Heart left ventricle (tissue), 16 donors: ENCODE measurements around the gene FAM234A. TPM values are rescaled to one million over a fixed set of nuclear protein-coding genes. Genes with fewer than 3 reads are reported as not detected.
A peak's percentile ranks its signal among the peaks of the same experiment; 100 is the strongest.

ENCODE experiments used
- ATAC-seq, 4 donors: fragments of 200-7000 bp; cut with Tn5 transposase; one replicate each; pipeline ENCODE4 v1.9.1; 2020 to 2022; ENCODE audit warnings: moderate library complexity in 4 of 4, mild to moderate bottlenecking in 3 of 4, moderate number of reproducible peaks in 1 of 4
- DNase-seq, 5 donors: peaks; one replicate each; pipeline ENCODE4 v3.0.0-alpha.2; 2020
- H3K27ac ChIP-seq, 12 donors: fragments of 200-600 bp; sonication (generic) in 4 of 12; one replicate each; pipeline versions ENCODE4 v1.5.0 to v1.8.0; 2016 to 2022; ENCODE audit warnings: mild to moderate bottlenecking in 2 of 12
- H3K27me3 ChIP-seq, 9 donors: fragments of 200-600 bp; sonication (generic) in 2 of 9; one replicate each; pipeline versions ENCODE4 v1.5.1 to v1.8.0; 2016 to 2022; ENCODE audit warnings: mild to moderate bottlenecking in 3 of 9
- H3K36me3 ChIP-seq, 9 donors: fragments of 200-600 bp; sonication (generic) in 2 of 9; one replicate each; pipeline versions ENCODE4 v1.5.0 to v1.8.0; 2018 to 2022; ENCODE audit warnings: mild to moderate bottlenecking in 2 of 9
- H3K4me1 ChIP-seq, 12 donors: fragments of 200-600 bp; sonication (generic) in 4 of 12; one replicate each; pipeline versions ENCODE4 v1.5.0 to v1.8.0; 2016 to 2022; ENCODE audit warnings: mild to moderate bottlenecking in 3 of 12
- H3K4me3 ChIP-seq, 12 donors: fragments of 200-600 bp; sonication (generic) in 4 of 12; one replicate each; pipeline versions ENCODE4 v1.5.0 to v1.8.0; 2017 to 2022; ENCODE audit warnings: mild to moderate bottlenecking in 9 of 12, moderate library complexity in 4 of 12
- H3K9me3 ChIP-seq, 12 donors: fragments of 200-600 bp; sonication (generic) in 4 of 12; one replicate each; pipeline versions ENCODE4 v1.5.0 to v1.8.0; 2016 to 2022; ENCODE audit warnings: mild to moderate bottlenecking in 1 of 12
- POLR2A ChIP-seq, 2 donors: fragments of 450-650 bp; IDR thresholded peaks; one replicate each; pipeline ENCODE4 v1.6.1; 2017; ENCODE audit warnings: antibody characterized with exemption in 2 of 2, mild to moderate bottlenecking in 2 of 2, moderate library complexity in 2 of 2
- WGBS, 4 donors: extraction: QIAGEN DNeasy Blood & Tissue Kit in 2 of 4; methylation state at CpG; one replicate each; pipeline versions ENCODE4 v1.1.5 to v1.1.7; 2013 to 2018; 5-methylcytosine and 5-hydroxymethylcytosine counted together
- intact Hi-C, 10 donors: fragments of 100-400 bp; cut with DNase I; formaldehyde crosslinking; loops; one replicate each; pipeline versions ENCODE4 v1.11.1 to v1.14.2; 2022
- polyA plus RNA-seq, 2 donors: library from polyadenylated mRNA; stranded (reverse); fragments of 200-250 nt; gene quantifications; one replicate each; pipeline ENCODE4 v1.2.3, GENCODE V29; 2013
- total RNA-seq, 9 donors: library from RNA; depleted of rRNA in 2 of 9; stranded (reverse); fragments of >200 nt in 2 of 9; fragmentation: NEBNext Ultra II Directional in 3 of 9; extraction: Animal tissue kit (Norgen Biotek cat#: 25700) in 3 of 9; gene quantifications; one replicate each; pipeline versions ENCODE4 v1.1.0 to v1.2.4, GENCODE V29; 2016 to 2023
- TF ChIP-seq, protein P1 (sequence below), 12 donors: fragments of 200-600 bp; sonication (generic) in 4 of 12; IDR thresholded peaks; one replicate each; pipeline versions ENCODE4 v1.5.0 to v1.8.0; 2018 to 2022; ENCODE audit warnings: antibody characterized with exemption in 12 of 12, mild to moderate bottlenecking in 5 of 12
- donor health status: ischemic (EF 13 %, LVEDD 7.1; RV severe dilation, severe dysfunction).
- donor health status: healthy with polysubstance abuse.
- donor health status: DM: no; HTN: yes; CAD: no.
- donor health status: DM: no; HTN: no; CAD: no.
- donor health status: ischemic (EF 25% LVEDD 6.9; RV normal size, moderate dysfunction).
- donor health status: ischemic (EF 25% LVEDD 5.7; RV mildly dilated, moderate dysfunction).
- donor health status: healthy.
- donor health status: DM: yes; HTN: yes; CAD: no.
- donor health status: ischemic (EF 35%, LVEDD 5.7; RV mildly dilated, moderate dysfunction).
- donor health status: nonischemic (EF 11% LVEDD 7.7; RV severe dilation, severe dysfunction).
- donor health status: DM: yes; HTN: yes; CAD: no.
- donor health status: PGD.
- donor health status: ischemic (EF 29% LVEDD 5.4; RV normal size, mild dysfunction).
- donor health status: nonischemic (EF 23%, LVEDD 6.1; RV moderate dilation, normal function).

The FAM234A gene
- total and polyA plus RNA-seq, 11 donors: 110 to 201 (median 146) TPM

DNA sequence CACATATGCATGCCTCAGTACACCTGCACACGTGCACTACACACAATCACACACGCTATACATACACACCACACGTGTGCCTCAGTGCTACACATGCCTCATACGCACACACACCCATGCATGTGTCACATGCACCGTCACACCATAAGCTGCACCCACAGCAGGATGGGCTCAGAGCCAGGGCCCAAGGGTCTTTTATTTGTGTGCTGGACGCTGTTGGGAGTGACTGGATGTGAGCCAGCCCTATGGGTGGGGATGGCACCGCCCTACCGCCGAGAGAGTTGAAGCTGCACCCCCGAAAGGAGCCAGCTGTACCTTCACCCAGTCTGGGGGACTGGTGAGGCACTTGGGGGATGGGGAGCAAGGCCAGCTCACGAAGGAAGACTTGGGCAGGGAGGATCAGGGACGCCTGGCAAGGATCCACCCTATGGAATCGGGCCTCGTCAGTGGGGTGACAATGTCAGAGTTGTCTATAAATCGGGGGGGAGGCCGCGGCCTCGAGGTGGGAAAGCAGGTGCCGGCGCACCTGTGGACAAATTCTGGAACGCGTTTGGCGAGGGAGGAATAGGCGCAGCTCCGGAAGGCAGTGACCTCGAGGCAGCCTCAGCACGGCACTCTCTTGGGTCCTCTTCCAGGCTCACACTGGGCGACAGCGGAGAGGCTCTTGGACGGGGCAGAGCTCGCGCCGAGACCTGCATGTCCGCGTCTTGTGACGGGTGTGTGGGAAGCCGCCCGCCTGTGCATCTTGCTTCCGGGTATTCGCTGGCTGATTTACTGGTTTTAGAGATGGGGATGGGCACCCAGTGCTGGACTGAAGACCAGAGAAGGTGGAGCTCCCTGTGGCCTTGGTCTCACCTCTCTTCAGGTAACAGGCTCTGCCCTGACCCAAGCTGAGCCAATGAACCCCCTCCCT, 33.8 kb downstream of the FAM234A start:
- intact Hi-C loops: no loop called here

DNA sequence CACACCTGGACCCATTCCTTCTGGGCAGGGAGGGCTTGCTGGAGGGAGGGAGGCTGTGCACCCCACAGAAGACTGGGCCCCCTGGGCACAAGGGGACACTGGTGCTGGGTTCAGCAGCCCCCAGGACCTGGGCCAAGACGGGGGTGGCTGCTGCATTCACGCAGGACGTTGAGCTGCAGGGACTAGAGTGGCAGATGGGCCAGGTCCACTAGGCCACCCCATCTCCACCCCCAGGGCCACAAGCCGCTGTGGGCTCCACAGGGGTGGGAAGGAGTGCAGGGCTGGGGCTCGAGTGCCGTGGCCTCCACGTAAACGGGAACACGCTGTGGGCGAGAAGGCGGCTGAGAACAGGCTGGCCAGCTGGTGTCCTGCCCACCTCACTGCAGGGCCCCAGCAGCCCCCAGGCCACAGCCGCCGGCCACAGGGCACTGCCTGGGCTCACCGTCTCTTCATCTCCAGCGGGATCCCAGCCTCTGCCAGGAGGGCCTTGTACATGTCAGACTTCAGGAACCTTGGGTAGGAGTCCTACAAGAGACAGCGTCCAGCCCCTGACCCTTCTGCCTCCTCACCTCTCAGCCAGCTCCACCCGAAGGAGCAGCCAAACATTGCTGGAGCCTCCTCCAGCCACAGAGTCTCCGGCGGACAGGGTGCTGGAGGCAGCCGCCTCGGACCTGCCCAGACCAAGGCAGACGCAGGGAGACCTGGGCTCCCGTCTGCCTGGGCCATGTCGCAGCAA, 34.6 kb downstream of the FAM234A start:
- H3K9me3 ChIP-seq: no peaks in the 10 kb centered on the region
- intact Hi-C loops: no loop called here
- WGBS, 4 donors: 83 to 91% (median 85%) methylated on average over 20 to 24 of the region's 24 CpGs
- no peak for TF ChIP-seq POLR2A (IDR thresholded peaks at IDR 0.05)
- TF ChIP-seq, protein P1, sequence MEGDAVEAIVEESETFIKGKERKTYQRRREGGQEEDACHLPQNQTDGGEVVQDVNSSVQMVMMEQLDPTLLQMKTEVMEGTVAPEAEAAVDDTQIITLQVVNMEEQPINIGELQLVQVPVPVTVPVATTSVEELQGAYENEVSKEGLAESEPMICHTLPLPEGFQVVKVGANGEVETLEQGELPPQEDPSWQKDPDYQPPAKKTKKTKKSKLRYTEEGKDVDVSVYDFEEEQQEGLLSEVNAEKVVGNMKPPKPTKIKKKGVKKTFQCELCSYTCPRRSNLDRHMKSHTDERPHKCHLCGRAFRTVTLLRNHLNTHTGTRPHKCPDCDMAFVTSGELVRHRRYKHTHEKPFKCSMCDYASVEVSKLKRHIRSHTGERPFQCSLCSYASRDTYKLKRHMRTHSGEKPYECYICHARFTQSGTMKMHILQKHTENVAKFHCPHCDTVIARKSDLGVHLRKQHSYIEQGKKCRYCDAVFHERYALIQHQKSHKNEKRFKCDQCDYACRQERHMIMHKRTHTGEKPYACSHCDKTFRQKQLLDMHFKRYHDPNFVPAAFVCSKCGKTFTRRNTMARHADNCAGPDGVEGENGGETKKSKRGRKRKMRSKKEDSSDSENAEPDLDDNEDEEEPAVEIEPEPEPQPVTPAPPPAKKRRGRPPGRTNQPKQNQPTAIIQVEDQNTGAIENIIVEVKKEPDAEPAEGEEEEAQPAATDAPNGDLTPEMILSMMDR (IDR thresholded peaks at IDR 0.05): no peak
- no peak overlapping the region for H3K4me3 ChIP-seq
- DNase-seq (peak in 1 of 5 donors; percentile 15), ATAC-seq (no peak)
- H3K27ac ChIP-seq: no peak overlapping the region
- H3K4me1 ChIP-seq: no peaks in the 10 kb centered on the region
- peaks cover 0 to under 1% (median 0%) of the 10 kb centered on the region in 9 donors for H3K27me3 ChIP-seq
- H3K36me3 ChIP-seq: peaks cover 0 to 14% (median 7%) of the 10 kb centered on the region in 9 donors

More for the DNA sequence above, 33.8 kb downstream of the FAM234A start:
- Histone ChIP-seq H3K9me3 (no peaks in the 10 kb centered on the region), H3K4me1 (no peaks in the 10 kb centered on the region), H3K27me3 (no peaks in the 10 kb centered on the region), H3K4me3 (no peak overlapping the region), H3K36me3 (peaks cover 0 to 22% (median 15%) of the 10 kb centered on the region in 9 donors), H3K27ac (no peak overlapping the region)
- 66 to 76% (median 72%) methylated on average over 39 to 40 of the region's 40 CpGs for WGBS, 4 donors
- TF ChIP-seq POLR2A (IDR thresholded peaks at IDR 0.05): no peak
- TF ChIP-seq, protein P1 (IDR thresholded peaks at IDR 0.05): no peak
- no peak for DNase-seq
- ATAC-seq: no peak

DNA sequence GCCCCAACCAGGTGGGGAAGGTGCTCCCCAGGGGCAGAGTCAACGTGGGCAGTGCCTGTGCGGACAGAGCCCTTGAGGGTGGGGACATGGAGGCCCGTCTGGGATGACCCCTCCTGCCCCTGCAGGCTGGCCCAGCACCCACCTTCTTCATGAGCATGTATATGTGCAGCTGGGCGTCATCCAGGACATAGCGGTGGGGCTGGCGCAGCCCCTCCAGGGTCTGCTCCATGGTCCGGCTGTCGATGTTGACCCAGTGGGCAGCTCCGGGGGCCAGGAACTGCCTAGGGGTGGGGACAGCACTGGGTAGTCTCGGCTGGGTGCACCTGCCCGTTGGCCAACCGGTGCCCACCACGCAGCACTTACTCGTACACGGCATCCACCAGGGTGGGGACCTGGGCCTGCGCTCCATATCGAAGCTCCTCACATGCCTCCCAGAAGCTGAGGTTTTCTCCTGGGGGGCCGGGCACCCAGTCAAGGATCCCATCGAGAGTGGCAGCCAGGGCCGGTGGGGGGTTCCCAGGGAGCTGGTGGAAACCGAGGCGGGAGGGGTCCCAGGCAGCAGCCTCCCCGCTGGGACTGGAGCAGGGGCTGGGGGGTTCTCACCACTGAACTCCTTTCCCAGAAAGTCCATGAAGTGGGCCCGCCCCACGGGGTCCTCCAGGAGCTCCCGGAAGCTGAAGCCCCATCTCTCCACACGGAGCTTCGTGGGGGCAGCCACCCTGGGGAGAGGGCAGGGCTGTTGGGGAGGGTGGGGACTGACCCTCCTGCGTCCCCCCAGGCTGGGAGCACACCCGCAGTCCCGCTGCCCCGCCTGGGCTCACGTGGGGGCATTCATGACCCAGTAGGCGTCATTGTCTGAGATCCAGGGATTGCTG, 36.0 kb downstream of the FAM234A start:
- TF ChIP-seq, protein P1 (IDR thresholded peaks at IDR 0.05): no peak
- TF ChIP-seq POLR2A (IDR thresholded peaks at IDR 0.05): no peak
- peaks cover 0 to 13% (median 4%) of the 10 kb centered on the region in 12 donors for H3K4me1 ChIP-seq
- peak in 1 of 5 donors; percentile 16 for DNase-seq
- WGBS, 4 donors: 86 to 93% (median 90%) methylated on average over 20 to 34 of the region's 34 CpGs
- H3K27me3 ChIP-seq: peaks cover 0 to 13% (median 0%) of the 10 kb centered on the region in 9 donors
- H3K36me3 ChIP-seq: peaks cover 0 to 2% (median 0%) of the 10 kb centered on the region in 9 donors
- no peak overlapping the region for H3K27ac ChIP-seq
- intact Hi-C loops: no loop called here
- no peak for ATAC-seq
- no peak overlapping the region for H3K4me3 ChIP-seq
- no peaks in the 10 kb centered on the region for H3K9me3 ChIP-seq
